Smooth muscle cell (in vitro differentiated cells): Measurements from ENCODE around the gene DLGAP1. TPM values are rescaled to one million over a fixed set of nuclear protein-coding genes. Genes with fewer than 3 reads are reported as not detected.

ENCODE experiments used
- DNase-seq: peaks from one replicate; lab custom pipeline; 2025; ENCODE audit not compliant: unreplicated experiment; lab: John Stamatoyannopoulos, UW
- H2AFZ ChIP-seq: fragments of 200-600 bp; sonication (generic); 2 replicates; pipeline ENCODE4 v1.6.0; 2016; ENCODE audit warnings: antibody characterized with exemption, low read depth, mild to moderate bottlenecking
- H3F3A ChIP-seq: fragments of 200-600 bp; sonication (generic); 2 replicates; pipeline ENCODE4 v1.6.0; 2017; ENCODE audit warnings: antibody characterized with exemption, low read depth
- H3K27ac ChIP-seq: fragments of 200-600 bp; sonication (generic); 2 replicates; pipeline ENCODE4 v1.5.1; 2016; ENCODE audit warnings: low read depth, mild to moderate bottlenecking
- H3K27me3 ChIP-seq: fragments of 200-600 bp; sonication (generic); 2 replicates; pipeline ENCODE4 v1.6.1; 2016; ENCODE audit warnings: low read depth, mild to moderate bottlenecking
- H3K36me3 ChIP-seq: fragments of 200-600 bp; sonication (generic); 2 replicates; pipeline ENCODE4 v1.5.1; 2016; ENCODE audit warnings: low read depth
- H3K4me1 ChIP-seq: fragments of 200-600 bp; sonication (generic); 2 replicates; pipeline ENCODE4 v1.5.1; 2016; ENCODE audit warnings: low read depth
- H3K4me2 ChIP-seq: fragments of 200-600 bp; sonication (generic); 2 replicates; pipeline ENCODE4 v1.6.0; 2016; ENCODE audit warnings: mild to moderate bottlenecking
- H3K4me3 ChIP-seq: fragments of 200-600 bp; sonication (generic); 2 replicates; pipeline ENCODE4 v1.5.1; 2016; ENCODE audit warnings: mild to moderate bottlenecking
- H3K79me2 ChIP-seq: fragments of 200-600 bp; sonication (generic); 2 replicates; pipeline ENCODE4 v1.6.0; 2016; ENCODE audit warnings: low read depth, mild to moderate bottlenecking
- H3K9ac ChIP-seq: fragments of 200-600 bp; sonication (generic); 2 replicates; pipeline ENCODE4 v1.6.0; 2016; ENCODE audit warnings: low read depth
- H3K9me3 ChIP-seq: fragments of 200-600 bp; sonication (generic); replicated peaks from 2 replicates; pipeline ENCODE4 v1.5.1; 2016; ENCODE audit warnings: low read depth
- H4K20me1 ChIP-seq: fragments of 200-600 bp; sonication (generic); 2 replicates; pipeline ENCODE4 v1.6.0; 2016; ENCODE audit warnings: low read depth
- CTCF ChIP-seq: fragments of 200-600 bp; sonication (generic); IDR thresholded peaks from 2 replicates; pipeline ENCODE4 v1.5.1; 2017; ENCODE audit warnings: borderline replicate concordance, mild to moderate bottlenecking, antibody characterized with exemption; ENCODE audit not compliant: insufficient read depth, poor library complexity, severe bottlenecking
- WGBS: methylation state at CpG from one replicate; pipeline ENCODE4 v1.1.7; 2016; ENCODE audit warnings: low lambda C conversion rate; 5-methylcytosine and 5-hydroxymethylcytosine counted together
- polyA plus RNA-seq: library from polyadenylated mRNA; unstranded; fragments of >200 nt; fragmentation: Nextera tagmentation; extraction: Ambion mirVana; gene quantifications from 2 replicates; pipeline ENCODE4 v1.2.1, GENCODE V29; 2016
- total RNA-seq: library from RNA; depleted of rRNA; stranded (reverse); fragments of >200 nt; gene quantifications from 2 replicates; pipeline ENCODE4 v1.2.3, GENCODE V29; 2014

DLGAP1 gene
- total and polyA plus RNA-seq, 2 experiments from 2014 or later: 2.6 to 11.3 TPM

DNA sequence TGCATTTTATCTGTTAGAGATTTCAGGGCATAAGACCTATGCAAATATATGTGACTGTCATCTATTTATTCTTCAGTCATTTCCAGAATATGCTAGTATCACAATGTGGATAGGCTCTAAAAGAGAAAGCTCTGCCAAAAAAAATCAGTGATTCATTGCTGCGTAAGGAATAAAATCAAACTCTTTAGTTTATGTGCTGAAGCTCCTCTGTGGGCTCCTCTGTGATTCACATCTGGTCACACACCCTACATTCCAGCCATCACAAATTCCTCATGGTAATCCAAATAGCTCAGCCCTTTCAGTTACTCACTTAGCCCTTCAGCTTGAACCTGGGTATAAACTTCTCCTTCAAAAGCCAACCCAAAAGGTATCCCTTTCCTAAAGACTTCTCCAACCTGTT, 21.4 kb downstream of the DLGAP1 start:
- Histone ChIP-seq H4K20me1 (peaks cover 8% of the 10 kb centered on the region), H3K4me1 (peaks cover 7% of the 10 kb centered on the region), H3K27ac (no peak overlapping the region), H3K4me2 (peak overlapping the region; percentile 48), H3K79me2 (peaks cover 9% of the 10 kb centered on the region), H3K27me3 (no peaks in the 10 kb centered on the region), H3K36me3 (no peaks in the 10 kb centered on the region), H2AFZ (no peak overlapping the region), H3K9ac (no peak overlapping the region), H3K9me3 (no peaks in the 10 kb centered on the region), H3F3A (no peaks in the 10 kb centered on the region), H3K4me3 (no peak overlapping the region)
- 65% methylated on average over 1 of the region's 1 CpG for WGBS
- DNase-seq: no peak
- TF ChIP-seq CTCF: no peak

GRCh38 chr18:4430836-4431235, 24.3 kb downstream of the DLGAP1 start:
- no peak overlapping the region for H2AFZ ChIP-seq
- no peaks in the 10 kb centered on the region for H3K27me3 ChIP-seq
- no peaks in the 10 kb centered on the region for H3K9me3 ChIP-seq
- no peak overlapping the region for H3K9ac ChIP-seq
- DNase-seq: no peak
- no peak overlapping the region for H3K4me2 ChIP-seq
- H3K27ac ChIP-seq: no peak overlapping the region
- H3F3A ChIP-seq: no peaks in the 10 kb centered on the region
- peaks cover 9% of the 10 kb centered on the region for H3K79me2 ChIP-seq
- H3K36me3 ChIP-seq: no peaks in the 10 kb centered on the region
- TF ChIP-seq CTCF: no peak
- no peak overlapping the region for H3K4me3 ChIP-seq
- 95% methylated on average over 5 of the region's 5 CpGs for WGBS
- H4K20me1 ChIP-seq: peaks cover 8% of the 10 kb centered on the region
- peaks cover 7% of the 10 kb centered on the region for H3K4me1 ChIP-seq

GRCh38 chr18:4417714-4418113, 37.4 kb downstream of the DLGAP1 start:
- no peaks in the 10 kb centered on the region for H3F3A ChIP-seq
- H3K4me1 ChIP-seq: no peaks in the 10 kb centered on the region
- H3K27ac ChIP-seq: no peak overlapping the region
- no peak overlapping the region for H3K4me3 ChIP-seq
- H3K9ac ChIP-seq: no peak overlapping the region
- DNase-seq: no peak
- no peaks in the 10 kb centered on the region for H3K27me3 ChIP-seq
- peaks cover 4% of the 10 kb centered on the region for H3K36me3 ChIP-seq
- peaks cover 3% of the 10 kb centered on the region for H3K9me3 ChIP-seq
- no peak for TF ChIP-seq CTCF
- WGBS: 83% methylated on average over 4 of the region's 4 CpGs
- no peak overlapping the region for H3K4me2 ChIP-seq
- no peak overlapping the region for H2AFZ ChIP-seq
- no peaks in the 10 kb centered on the region for H4K20me1 ChIP-seq
- H3K79me2 ChIP-seq: no peaks in the 10 kb centered on the region

DNA sequence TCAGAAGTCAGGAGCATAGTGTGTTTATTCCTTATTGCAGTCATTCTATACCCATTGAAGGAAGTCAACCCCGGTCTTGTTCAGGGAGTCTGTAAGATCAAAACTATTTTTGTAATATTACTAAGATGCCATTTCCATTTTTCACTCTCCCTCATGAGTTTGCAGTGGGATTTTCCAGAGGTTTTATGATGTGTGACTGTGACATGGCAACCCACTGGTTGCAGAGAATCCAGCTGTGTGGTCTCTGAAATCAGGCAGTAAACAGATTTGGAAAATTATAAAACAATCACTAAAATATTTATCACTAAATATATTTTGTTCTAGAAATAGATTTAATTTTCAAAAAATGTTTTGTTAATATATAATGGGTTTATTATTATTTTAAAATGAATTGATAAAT, 38.1 kb downstream of the DLGAP1 start:
- H3K79me2 ChIP-seq: no peaks in the 10 kb centered on the region
- H3K4me3 ChIP-seq: no peak overlapping the region
- peaks cover 3% of the 10 kb centered on the region for H3K9me3 ChIP-seq
- H3K36me3 ChIP-seq: peaks cover 4% of the 10 kb centered on the region
- WGBS: 69% methylated on average over 1 of the region's 1 CpG
- no peak for TF ChIP-seq CTCF
- no peak overlapping the region for H3K27ac ChIP-seq
- DNase-seq: no peak
- no peak overlapping the region for H2AFZ ChIP-seq
- no peak overlapping the region for H3K9ac ChIP-seq
- H3K4me1 ChIP-seq: no peaks in the 10 kb centered on the region
- H3F3A ChIP-seq: no peaks in the 10 kb centered on the region
- no peaks in the 10 kb centered on the region for H3K27me3 ChIP-seq
- H3K4me2 ChIP-seq: no peak overlapping the region
- H4K20me1 ChIP-seq: no peaks in the 10 kb centered on the region
